Measurements from ENCODE around the gene MUL1. TPM values are rescaled to one million over a fixed set of nuclear protein-coding genes. Genes with fewer than 3 reads are reported as not detected.

Gene MUL1
- total RNA-seq, 1 donor from 2014 or later, result 30.1 TPM

DNA sequence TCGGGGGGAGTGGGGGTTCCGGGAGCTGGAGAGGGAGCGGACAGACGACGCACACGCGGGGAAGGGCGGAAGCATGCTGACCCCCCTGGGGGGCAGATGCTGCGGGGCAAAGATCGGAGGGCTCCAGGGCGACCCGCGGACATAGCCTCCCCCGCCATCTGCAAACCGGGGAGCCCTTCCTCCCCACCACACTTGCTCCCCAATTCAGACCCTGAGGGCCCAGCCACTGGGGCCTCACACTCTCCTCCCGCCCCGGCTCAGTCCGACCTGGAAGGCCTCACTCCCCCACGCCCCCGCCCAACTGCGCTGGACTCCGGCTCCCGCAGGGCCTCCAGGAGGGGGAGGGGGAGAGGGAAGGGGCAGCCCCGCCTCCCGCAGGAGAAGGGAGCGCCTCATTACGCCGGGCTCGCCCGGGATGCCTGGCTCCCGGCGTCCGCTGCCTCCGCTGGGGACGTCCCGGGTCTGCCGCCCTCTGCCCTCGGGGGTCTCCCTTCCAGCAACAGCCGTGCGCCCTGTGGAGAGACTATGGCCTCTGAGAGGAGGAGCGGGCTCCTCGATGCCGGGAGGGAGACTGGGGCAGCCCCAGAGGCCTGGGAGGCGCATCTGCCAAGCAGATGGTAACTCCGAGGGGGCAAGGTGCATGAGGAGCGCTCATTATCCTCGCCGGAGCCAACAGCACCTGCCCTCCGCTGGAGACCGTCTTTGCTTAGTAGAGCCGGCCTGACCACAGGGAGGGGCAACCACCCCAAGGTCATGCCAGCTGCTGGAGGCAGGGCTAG, 21.3 kb downstream of the MUL1 start:
- peak overlapping the region; percentile 71 for H3K27ac ChIP-seq (ENCODE audit: low read depth, low read length)
- no peaks in the 10 kb centered on the region for H3K9me3 ChIP-seq (ENCODE audit: insufficient read depth, low read depth, low read length)
- H3K79me2 ChIP-seq (ENCODE audit: insufficient read depth, low read length), result peaks cover 26% of the 10 kb centered on the region
- H3K4me3 ChIP-seq (ENCODE audit: insufficient read depth, low read depth, low read length), result peak overlapping the region; percentile 57
- H3K9ac ChIP-seq (ENCODE audit: low read length), result peak overlapping the region; percentile 95
- Mint-ChIP-seq H3K36me3 (ENCODE audit: low read depth, unreplicated experiment) (no peaks in the 10 kb centered on the region), H3K9me3 (ENCODE audit: unreplicated experiment) (no peaks in the 10 kb centered on the region), H3K27me3 (ENCODE audit: low read depth, unreplicated experiment) (peaks cover 39% of the 10 kb centered on the region), H3K4me1 (ENCODE audit: low read depth, unreplicated experiment) (peaks cover 8% of the 10 kb centered on the region), H3K4me3 (ENCODE audit: unreplicated experiment) (peak overlapping the region; percentile 70), H3K27ac (ENCODE audit: unreplicated experiment) (peak overlapping the region; percentile 41)
- no peaks in the 10 kb centered on the region for H3K27me3 ChIP-seq (ENCODE audit: insufficient read depth, low read length)
- TF ChIP-seq, protein P1, sequence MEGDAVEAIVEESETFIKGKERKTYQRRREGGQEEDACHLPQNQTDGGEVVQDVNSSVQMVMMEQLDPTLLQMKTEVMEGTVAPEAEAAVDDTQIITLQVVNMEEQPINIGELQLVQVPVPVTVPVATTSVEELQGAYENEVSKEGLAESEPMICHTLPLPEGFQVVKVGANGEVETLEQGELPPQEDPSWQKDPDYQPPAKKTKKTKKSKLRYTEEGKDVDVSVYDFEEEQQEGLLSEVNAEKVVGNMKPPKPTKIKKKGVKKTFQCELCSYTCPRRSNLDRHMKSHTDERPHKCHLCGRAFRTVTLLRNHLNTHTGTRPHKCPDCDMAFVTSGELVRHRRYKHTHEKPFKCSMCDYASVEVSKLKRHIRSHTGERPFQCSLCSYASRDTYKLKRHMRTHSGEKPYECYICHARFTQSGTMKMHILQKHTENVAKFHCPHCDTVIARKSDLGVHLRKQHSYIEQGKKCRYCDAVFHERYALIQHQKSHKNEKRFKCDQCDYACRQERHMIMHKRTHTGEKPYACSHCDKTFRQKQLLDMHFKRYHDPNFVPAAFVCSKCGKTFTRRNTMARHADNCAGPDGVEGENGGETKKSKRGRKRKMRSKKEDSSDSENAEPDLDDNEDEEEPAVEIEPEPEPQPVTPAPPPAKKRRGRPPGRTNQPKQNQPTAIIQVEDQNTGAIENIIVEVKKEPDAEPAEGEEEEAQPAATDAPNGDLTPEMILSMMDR (IDR thresholded peaks at IDR 0.05; ENCODE audit: insufficient read depth, low read depth, low read length), result no peak
- TF ChIP-seq EZH2 (IDR thresholded peaks at IDR 0.05; ENCODE audit: insufficient read depth, low read length), result peak; percentile 31
- peaks cover 23% of the 10 kb centered on the region for H3K4me1 ChIP-seq (ENCODE audit: insufficient read depth, low read length)
- no peak for FAIRE-seq
- peaks cover 32% of the 10 kb centered on the region for H4K20me1 ChIP-seq (ENCODE audit: insufficient read depth, low read length)
- no peaks in the 10 kb centered on the region for H3K36me3 ChIP-seq (ENCODE audit: insufficient read depth, low read length)
- peak; percentile 48 for DNase-seq (ENCODE audit: low read depth)
- peak overlapping the region; percentile 100 for H3K4me2 ChIP-seq (ENCODE audit: low read length)
- peak overlapping the region; percentile 84 for H2AFZ ChIP-seq (ENCODE audit: low read depth, low read length)

DNA sequence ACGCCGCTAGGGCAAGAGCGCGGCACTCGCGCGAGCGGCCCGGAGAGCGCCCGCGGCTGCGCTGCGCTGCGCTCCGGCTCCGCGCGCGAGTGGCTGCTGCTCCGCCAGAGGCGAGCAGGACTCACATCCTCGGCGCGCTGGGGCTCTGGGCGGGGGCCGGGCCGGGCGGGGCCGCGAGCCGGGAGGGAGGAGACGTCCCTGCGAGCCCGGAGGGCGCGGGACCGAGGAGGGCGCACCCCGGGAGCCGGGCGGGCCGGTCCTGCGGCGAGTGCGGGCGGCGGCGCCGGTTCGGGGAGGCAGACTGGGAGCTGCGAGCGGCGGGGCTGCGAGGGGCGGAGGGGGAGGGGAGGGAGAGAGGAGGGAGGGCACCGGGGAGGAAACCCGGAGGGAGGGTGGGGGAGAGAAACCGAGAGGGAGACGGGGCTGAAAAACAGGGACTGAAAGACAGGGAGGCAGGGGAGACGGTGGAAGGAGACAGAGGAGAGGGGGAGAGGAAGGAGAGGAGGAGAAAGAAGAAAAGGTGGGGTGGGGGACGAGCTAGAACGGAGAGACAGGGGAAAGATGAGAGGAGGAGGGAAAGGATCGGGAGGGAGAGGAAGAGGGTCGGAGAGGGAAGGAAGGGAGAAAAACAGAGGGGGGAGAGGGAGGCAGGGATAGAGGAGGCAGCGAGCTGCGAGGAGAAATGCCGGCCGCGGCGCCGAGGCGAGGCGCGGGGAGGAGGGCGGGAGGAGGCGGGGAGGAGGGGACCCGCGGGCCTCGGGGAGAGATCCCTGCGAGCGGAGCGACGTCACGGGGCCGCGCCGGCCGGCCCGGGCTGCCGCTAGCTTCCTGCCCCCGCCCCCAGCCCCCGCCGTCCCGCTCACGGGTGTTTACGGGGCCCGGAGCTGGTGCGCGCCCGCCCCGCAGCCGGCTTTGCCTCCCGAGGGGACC, 22.2 kb downstream of the MUL1 start, which contains the start of gene CAMK2N1:
TSS of gene CAMK2N1 (minus strand) at position 684 of the 930 bp plus-strand sequence. CDS start 831 bp downstream, outside the sequence.
- no peaks in the 10 kb centered on the region for H3K36me3 Mint-ChIP-seq (ENCODE audit: low read depth, unreplicated experiment)
- no peaks in the 10 kb centered on the region for H3K9me3 ChIP-seq (ENCODE audit: insufficient read depth, low read depth, low read length)
- H3K4me3 ChIP-seq (ENCODE audit: insufficient read depth, low read depth, low read length), result peak within 1 kb of the TSS; percentile 92
- TF ChIP-seq, protein P1 (IDR thresholded peaks at IDR 0.05; ENCODE audit: insufficient read depth, low read depth, low read length), result no peak
- TF ChIP-seq EZH2 (IDR thresholded peaks at IDR 0.05; ENCODE audit: insufficient read depth, low read length), result no peak
- H3K9me3 Mint-ChIP-seq (ENCODE audit: unreplicated experiment), result no peaks in the 10 kb centered on the region
- peak within 1 kb of the TSS; percentile 91 for H3K4me3 Mint-ChIP-seq (ENCODE audit: unreplicated experiment)
- peaks cover 40% of the 10 kb centered on the region for H4K20me1 ChIP-seq (ENCODE audit: insufficient read depth, low read length)
- H3K36me3 ChIP-seq (ENCODE audit: insufficient read depth, low read length), result no peaks in the 10 kb centered on the region
- no peaks in the 10 kb centered on the region for H3K27me3 ChIP-seq (ENCODE audit: insufficient read depth, low read length)
- H3K79me2 ChIP-seq (ENCODE audit: insufficient read depth, low read length), result peaks cover 26% of the 10 kb centered on the region
- peak within 1 kb of the TSS; percentile 41 for H3K27ac Mint-ChIP-seq (ENCODE audit: unreplicated experiment)
- H3K4me1 ChIP-seq (ENCODE audit: insufficient read depth, low read length), result peaks cover 23% of the 10 kb centered on the region
- H3K27ac ChIP-seq (ENCODE audit: low read depth, low read length), result peak within 1 kb of the TSS; percentile 71
- H3K9ac ChIP-seq (ENCODE audit: low read length), result peak within 1 kb of the TSS; percentile 95
- DNase-seq (ENCODE audit: low read depth) (peak; percentile 51), FAIRE-seq (no peak)
- peak within 1 kb of the TSS; percentile 100 for H3K4me2 ChIP-seq (ENCODE audit: low read length)
- H3K27me3 Mint-ChIP-seq (ENCODE audit: low read depth, unreplicated experiment), result peaks cover 33% of the 10 kb centered on the region
- H2AFZ ChIP-seq (ENCODE audit: low read depth, low read length), result peak within 1 kb of the TSS; percentile 94
- H3K4me1 Mint-ChIP-seq (ENCODE audit: low read depth, unreplicated experiment), result peaks cover 16% of the 10 kb centered on the region

All from astrocyte (in vitro differentiated cells and primary cell).